Astrocyte of the cerebellum (primary cell): ENCODE data around the gene CNTFR.

Experiments
- DNase-seq: peaks from one replicate; pipeline ENCODE4 v3.0.0-alpha.2; 2011; ENCODE audit warnings: low read depth
- H3K4me3 ChIP-seq: 2 replicates; pipeline ENCODE4 v1.5.1; 2011; ENCODE audit warnings: mild to moderate bottlenecking, low read depth, low read length, moderate library complexity
- in situ Hi-C: cut with HindIII; loops from 2 replicates; pipeline ENCODE4 v1.10.0; 2017; ENCODE audit warnings: low sequenced_read_pairs
- TF ChIP-seq, protein P1 (sequence below): IDR thresholded peaks from 2 replicates; pipeline ENCODE4 v1.5.1; 2012; ENCODE audit warnings: low read length, low read depth, moderate library complexity, mild to moderate bottlenecking; ENCODE audit errors: missing control alignments

CNTFR gene

DNA sequence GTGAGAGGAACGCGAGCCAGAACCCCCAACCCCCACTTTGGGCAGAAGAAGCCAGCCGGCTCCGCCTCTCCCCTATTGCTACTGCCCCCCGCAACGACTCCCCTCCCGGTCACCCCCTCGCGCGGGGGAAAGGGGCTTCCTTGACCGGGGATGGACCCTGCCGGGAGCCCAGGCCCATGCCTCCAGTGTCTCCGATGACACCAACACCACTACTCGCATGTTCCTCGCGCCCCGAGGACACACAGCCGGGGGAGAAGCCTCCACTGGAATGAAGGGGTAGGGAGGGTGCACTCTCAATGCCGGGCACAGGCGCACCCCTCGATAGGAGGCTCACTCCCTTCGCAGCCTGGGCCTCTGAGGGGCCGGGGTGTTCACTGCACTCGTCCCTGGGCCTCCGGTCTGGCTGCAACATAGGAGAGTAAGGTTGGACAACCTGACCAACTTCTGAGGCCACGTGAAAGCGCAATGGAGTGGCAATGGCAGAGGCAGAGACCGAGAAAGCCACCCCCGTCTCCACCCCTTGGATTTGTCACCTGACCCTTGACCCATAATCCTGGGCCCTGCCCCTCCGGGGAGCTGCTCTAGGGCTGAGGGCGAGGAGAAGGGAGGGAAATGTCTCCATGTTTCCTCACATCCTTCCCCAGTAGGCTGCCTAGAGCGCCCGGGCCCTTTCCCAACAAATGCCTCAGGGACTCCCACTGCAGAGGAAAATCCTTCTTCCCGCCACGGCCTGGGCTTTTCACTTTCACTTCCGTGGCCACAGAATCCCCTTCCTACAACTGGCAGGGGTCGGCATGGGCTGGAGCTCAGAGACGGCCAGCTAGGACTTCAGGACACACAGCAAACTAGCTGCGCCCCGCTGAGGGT lies 1.1 kb upstream of the CNTFR start:
- no peak for DNase-seq
- no peak overlapping the region for H3K4me3 ChIP-seq
- TF ChIP-seq, protein P1, sequence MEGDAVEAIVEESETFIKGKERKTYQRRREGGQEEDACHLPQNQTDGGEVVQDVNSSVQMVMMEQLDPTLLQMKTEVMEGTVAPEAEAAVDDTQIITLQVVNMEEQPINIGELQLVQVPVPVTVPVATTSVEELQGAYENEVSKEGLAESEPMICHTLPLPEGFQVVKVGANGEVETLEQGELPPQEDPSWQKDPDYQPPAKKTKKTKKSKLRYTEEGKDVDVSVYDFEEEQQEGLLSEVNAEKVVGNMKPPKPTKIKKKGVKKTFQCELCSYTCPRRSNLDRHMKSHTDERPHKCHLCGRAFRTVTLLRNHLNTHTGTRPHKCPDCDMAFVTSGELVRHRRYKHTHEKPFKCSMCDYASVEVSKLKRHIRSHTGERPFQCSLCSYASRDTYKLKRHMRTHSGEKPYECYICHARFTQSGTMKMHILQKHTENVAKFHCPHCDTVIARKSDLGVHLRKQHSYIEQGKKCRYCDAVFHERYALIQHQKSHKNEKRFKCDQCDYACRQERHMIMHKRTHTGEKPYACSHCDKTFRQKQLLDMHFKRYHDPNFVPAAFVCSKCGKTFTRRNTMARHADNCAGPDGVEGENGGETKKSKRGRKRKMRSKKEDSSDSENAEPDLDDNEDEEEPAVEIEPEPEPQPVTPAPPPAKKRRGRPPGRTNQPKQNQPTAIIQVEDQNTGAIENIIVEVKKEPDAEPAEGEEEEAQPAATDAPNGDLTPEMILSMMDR, result no peak
- in situ Hi-C loops, result no loop called here

GRCh38 chr9:34588671-34589635 lies 571 bp downstream of the CNTFR start:
- TF ChIP-seq, protein P1, result no peak
- no peak for DNase-seq
- in situ Hi-C loops, result no loop called here
- H3K4me3 ChIP-seq, result no peak overlapping the region

DNA sequence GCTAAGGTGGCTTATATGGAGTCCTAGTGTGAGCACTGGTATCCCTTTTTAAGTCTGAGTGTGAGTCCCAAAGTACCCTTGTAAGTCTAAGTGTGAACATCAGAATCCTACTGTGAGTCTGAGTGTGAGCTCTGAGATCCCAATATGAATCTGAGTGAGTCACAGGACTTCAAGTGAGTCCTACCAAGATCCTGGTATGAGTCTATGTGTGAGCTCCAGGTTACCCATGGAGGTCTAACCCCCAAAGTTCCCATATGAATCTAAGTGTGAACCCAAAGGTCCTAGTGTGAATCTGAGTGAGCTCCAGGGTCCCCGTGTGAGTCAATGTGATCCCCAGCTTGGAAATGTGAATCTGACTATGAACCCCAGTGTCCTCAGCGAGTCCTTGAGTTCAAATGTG lies 2.3 kb downstream of the CNTFR start:
- DNase-seq, result no peak
- TF ChIP-seq, protein P1, result no peak
- in situ Hi-C loops, result no loop called here
- no peak overlapping the region for H3K4me3 ChIP-seq

- no peak for DNase-seq
- TF ChIP-seq, protein P1, result no peak
These were observed 3.4 kb downstream of the CNTFR start for GRCh38 chr9:34585946-34586669.

GRCh38 chr9:34584970-34585369 lies 4.6 kb downstream of the CNTFR start:
- no peak for DNase-seq
- in situ Hi-C loops, result loop anchor here (5.0 kb wide), 2 partner anchors 42 to 158 kb away; partner anchors contain the start of gene ARID3C
- no peak overlapping the region for H3K4me3 ChIP-seq
- TF ChIP-seq, protein P1, result no peak

More at GRCh38 chr9:34585946-34586669, 3.4 kb downstream of the CNTFR start:
- H3K4me3 ChIP-seq, result no peak overlapping the region
- in situ Hi-C loops, result no loop called here

DNA sequence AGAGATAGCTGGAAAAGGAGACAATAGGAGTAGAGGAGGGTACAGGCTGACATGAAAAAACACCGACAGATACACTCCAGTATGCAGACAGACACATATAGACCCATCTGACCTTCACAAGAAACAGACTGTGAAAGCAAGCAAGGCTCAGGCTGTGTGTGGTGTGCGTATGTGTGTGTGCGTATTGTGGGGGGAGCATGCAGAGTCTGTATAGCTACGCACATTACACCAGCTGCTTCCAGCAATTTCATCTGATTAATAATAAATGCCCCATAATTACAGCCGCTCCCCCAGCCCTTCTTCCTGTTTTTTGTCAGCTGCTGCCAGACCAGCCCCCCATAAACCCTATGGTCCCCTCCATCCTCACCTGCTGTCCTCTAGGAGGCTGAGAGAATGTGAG lies 6.7 kb downstream of the CNTFR start:
- in situ Hi-C loops, result loop anchor here (5.0 kb wide), 2 partner anchors 45 to 155 kb away; partner anchors contain the start of gene ARID3C
- no peak overlapping the region for H3K4me3 ChIP-seq
- TF ChIP-seq, protein P1, result no peak
- no peak for DNase-seq
